SH-SY5Y (cell line): ENCODE measurements around the gene NCAN.

Source experiments
- GATA2 ChIP-seq: IDR thresholded peaks from 2 replicates; pipeline ENCODE4 v1.6.1; 2011; ENCODE audit warnings: mild to moderate bottlenecking, low read depth, low read length
- GATA3 ChIP-seq: IDR thresholded peaks from 2 replicates; pipeline ENCODE4 v1.6.1; 2011; ENCODE audit warnings: low read depth, mild to moderate bottlenecking, low read length, moderate library complexity

The NCAN gene

DNA sequence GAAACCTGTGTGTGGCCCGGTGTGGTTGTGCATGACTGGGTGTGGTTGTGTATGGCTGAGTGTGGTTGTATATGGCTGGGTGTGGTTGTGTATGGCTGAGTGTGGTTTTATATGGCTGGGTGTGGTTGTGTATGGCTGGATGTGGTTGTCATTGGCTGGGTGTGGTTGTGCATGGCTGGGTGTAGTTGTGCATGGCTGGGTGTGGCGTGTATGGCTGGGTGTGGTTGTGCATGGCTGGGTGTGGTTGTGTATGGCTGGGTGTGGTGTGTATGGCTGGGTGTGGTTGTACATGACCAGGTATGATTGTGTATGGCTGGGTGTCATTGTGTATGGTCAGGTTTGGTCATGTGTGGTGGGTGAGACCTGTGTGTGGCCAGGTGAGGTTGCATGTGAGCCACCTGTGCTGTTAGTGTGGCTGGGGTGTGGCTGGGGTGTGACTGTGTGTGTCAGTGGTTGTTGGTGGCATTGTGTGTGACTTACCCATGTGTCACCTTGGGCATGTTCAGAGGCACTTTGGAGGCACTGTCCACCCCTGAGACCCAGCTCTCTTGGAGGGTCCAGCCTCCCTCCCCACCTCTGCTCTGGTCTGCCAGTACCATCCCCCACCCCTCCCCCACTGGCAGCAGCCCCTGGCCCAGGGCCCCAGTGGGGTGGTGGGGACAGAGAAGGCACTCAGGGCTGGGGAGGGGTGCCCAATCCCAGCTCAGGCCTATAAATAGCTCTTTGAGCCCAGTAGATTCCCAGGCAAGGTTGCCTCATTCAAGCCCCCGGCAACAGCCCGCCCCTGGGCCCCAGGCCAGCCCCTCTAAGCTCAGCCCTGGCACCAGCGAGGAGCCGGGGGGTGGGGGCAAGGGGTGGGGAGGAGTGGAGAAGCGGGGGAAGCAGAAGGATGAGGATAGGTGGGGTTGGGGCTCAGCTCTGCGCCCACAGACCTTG, 3.9 kb upstream of the NCAN start:
- no peak for TF ChIP-seq GATA3
- TF ChIP-seq GATA2 = no peak

DNA sequence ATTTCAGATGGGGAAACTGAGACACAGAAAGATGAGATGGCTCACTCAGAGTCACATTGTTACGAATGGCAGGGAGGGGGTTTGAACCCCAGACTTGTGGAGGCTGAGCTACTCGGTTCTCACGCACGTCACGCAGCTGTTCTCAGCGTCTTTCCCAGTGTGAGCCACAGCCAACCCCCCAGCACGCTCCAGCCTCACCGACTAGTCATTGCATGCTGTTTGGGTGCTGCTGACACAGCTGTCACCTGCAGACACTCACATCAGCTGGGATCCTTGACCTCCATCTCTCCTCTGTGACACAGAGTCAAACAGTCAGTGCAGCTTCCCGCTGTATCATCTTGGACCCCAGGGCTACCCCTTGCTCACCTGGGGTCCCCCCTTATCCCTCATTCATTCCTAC, 2.4 kb upstream of the NCAN start:
- TF ChIP-seq GATA2 (no peak), GATA3 (no peak)

DNA sequence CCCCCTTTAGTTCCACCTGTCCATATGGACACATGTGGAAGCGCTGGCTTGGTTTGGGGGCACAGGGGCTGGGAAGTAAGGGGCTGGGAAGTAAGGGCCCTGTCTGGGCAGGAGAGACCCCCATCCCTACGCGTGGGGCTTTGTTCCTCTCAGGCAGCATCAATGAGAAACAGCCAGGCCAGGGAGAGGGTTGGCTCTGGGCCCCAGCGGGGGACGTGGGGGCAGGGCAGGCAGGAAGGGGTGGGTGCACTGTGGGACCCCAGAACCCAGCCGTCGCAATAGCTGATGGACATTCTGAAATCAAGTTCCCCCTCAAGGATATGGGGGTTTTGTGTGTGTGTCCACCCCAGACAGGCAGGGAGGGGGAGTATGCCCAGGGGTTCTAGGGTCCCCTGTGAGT, 1.2 kb downstream of the NCAN start:
- no peak for TF ChIP-seq GATA2
- TF ChIP-seq GATA3 = no peak

GRCh38 chr19:19213426-19214158, 1.8 kb downstream of the NCAN start:
- no peak for TF ChIP-seq GATA2
- TF ChIP-seq GATA3 = no peak

DNA sequence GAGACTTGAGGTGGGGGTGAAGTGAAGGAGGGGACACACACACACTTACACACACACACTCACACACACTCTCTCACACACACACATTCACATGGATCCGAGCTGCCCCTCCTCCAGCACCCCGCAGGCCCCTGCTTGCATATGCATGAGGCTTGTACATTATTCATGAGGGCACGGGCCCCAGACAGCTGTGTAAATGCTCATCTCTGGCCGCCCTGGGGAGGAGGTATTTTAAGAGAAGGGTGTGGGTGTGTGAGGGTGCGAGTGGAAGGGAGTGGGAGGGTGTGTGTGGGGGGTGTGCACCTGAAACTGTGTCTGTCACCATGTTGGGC, 2.4 kb downstream of the NCAN start:
- TF ChIP-seq GATA2 (no peak), GATA3 (no peak)

DNA sequence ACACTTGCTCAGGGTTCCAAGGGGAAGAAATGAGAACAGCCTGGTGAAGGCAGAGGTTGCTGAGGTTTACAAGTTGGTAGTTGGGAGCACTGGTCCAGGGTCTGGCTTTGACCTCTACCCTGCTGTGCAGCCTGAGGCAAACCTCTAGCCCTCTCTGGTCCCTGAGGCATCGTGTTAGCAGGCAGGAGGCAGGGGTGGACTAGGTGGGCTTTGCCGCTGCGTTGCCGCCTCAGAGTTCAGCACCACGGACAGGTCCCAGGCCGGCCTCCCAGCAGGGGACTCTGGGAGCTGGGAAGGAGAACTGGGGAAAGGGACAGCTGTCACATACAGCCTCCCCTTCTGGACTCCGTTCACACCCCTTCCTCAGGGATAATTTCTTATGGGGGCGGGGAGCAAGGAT, 3.1 kb downstream of the NCAN start:
- TF ChIP-seq GATA3 = no peak
- no peak for TF ChIP-seq GATA2

- TF ChIP-seq GATA2 = no peak
- no peak for TF ChIP-seq GATA3
Observed at GRCh38 chr19:19215792-19216191, 4.0 kb downstream of the NCAN start.

DNA sequence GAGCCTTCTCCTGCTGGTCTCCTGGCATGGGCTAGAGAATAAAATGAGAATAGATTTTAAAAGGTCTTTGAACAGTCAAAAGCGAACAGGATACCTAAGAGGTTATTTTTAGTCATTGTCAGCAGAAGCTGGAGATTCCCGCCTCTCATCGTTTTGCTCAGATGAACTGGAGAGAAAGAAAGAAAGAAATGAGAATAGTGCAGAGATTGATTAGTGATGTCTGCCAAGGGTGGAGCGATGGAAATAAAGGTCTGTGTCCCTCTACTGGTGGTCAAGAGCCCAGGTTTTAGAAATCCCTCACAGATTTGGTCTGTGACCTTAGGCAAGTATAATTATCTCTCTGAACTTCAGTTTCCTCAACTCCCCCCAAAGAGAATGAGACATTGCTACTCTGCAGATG, 5.3 kb downstream of the NCAN start:
- TF ChIP-seq GATA2 (no peak), GATA3 (no peak)

DNA sequence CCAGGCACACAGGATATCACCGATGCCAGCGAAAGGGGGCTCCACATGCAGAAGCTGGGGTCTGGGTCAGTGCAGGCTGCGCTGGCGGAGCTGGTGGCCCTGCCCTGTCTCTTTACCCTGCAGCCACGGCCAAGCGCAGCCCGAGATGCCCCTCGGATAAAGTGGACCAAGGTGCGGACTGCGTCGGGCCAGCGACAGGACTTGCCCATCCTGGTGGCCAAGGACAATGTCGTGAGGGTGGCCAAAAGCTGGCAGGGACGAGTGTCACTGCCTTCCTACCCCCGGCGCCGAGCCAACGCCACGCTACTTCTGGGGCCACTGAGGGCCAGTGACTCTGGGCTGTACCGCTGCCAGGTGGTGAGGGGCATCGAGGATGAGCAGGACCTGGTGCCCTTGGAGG, 7.2 kb downstream of the NCAN start:
- no peak for TF ChIP-seq GATA3
- no peak for TF ChIP-seq GATA2

GRCh38 chr19:19223060-19223459, 11.3 kb downstream of the NCAN start:
- TF ChIP-seq GATA3 (no peak), GATA2 (no peak)

- TF ChIP-seq GATA3 = no peak
- TF ChIP-seq GATA2 = no peak
Observed at GRCh38 chr19:19223636-19224035, 11.9 kb downstream of the NCAN start.

- TF ChIP-seq GATA3 (no peak), GATA2 (no peak)
Observed at GRCh38 chr19:19224150-19224851, 12.5 kb downstream of the NCAN start.

DNA sequence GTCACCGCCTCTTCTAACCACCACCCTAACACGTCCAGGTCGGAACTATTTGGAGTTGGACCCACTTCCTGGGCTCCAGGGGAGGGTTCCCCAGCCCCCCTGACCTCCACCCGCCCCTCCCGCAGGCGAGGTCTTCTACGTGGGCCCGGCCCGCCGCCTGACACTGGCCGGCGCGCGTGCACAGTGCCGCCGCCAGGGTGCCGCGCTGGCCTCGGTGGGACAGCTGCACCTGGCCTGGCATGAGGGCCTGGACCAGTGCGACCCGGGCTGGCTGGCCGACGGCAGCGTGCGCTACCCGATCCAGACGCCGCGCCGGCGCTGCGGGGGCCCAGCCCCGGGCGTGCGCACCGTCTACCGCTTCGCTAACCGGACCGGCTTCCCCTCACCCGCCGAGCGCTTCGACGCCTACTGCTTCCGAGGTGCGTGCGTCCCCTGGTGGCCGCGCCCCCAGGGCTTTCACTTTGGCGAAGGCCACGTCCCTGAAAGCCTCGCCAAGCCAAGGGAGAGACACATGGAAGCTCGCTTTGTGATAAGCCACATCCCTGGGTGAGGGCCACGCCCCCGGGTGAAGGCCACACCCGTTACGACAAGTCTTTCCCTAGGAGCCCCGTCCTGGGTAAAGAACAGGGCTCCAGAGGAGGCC, 13.2 kb downstream of the NCAN start:
- no peak for TF ChIP-seq GATA2
- no peak for TF ChIP-seq GATA3

DNA sequence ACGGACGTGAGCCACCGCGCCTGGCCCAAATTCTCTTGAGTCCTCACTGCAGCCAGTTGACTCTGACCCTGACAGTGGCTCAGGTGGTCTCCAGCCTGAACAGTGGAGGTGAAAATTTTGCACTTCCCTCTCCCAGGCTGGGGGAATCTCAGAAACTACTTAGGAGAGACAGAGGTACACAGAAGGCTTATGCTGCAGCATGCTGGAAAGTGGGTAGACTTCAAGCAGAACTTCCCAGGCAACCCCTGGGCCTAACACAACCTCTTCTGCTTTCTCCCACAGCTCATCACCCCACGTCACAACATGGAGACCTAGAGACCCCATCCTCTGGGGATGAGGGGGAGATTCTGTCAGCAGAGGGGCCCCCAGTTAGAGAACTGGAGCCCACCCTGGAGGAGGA, 14.4 kb downstream of the NCAN start:
- TF ChIP-seq GATA3 = no peak
- TF ChIP-seq GATA2 = no peak

- TF ChIP-seq GATA3 (no peak), GATA2 (no peak)
Observed at GRCh38 chr19:19226663-19227062, 14.9 kb downstream of the NCAN start.
